Mucosa of descending colon (tissue), 3 donors: Measurements from ENCODE around the gene KRT27. TPM values are rescaled to one million over a fixed set of nuclear protein-coding genes. Genes with fewer than 3 reads are reported as not detected.
"Not testable (repeated sequence)": the region's sequence is repeated elsewhere in the genome, so short reads cannot be mapped to it uniquely, and the experiment has no call there.

Experiments used
- ATAC-seq: fragments of 200-7000 bp; cut with Tn5 transposase; one replicate; pipeline ENCODE4 v1.9.1; 2020; ENCODE audit warnings: mild to moderate bottlenecking, moderate library complexity
- DNase-seq, 3 donors: peaks; one replicate each; pipeline ENCODE4 v3.0.0-alpha.2; 2020
- H3K36me3 ChIP-seq: fragments of 200-600 bp; one replicate; pipeline ENCODE4 v1.8.0; 2021; ENCODE audit warnings: low read depth, mild to moderate bottlenecking
- H3K4me1 ChIP-seq: fragments of 200-600 bp; one replicate; pipeline ENCODE4 v1.8.0; 2021; ENCODE audit warnings: low read depth, mild to moderate bottlenecking
- H3K4me3 ChIP-seq: fragments of 200-600 bp; one replicate; pipeline ENCODE4 v1.8.0; 2021; ENCODE audit warnings: mild to moderate bottlenecking
- H3K9me3 ChIP-seq: fragments of 200-600 bp; one replicate; pipeline ENCODE4 v1.8.0; 2021; ENCODE audit warnings: mild to moderate bottlenecking
- intact Hi-C, 2 donors: fragments of 100-400 bp; cut with DNase I in 1 of 2; cut with micrococcal nuclease in 1 of 2; formaldehyde crosslinking; loops; one replicate each; pipeline versions ENCODE4 v1.11.0 to v1.11.1; 2022; cut with DNase I, micrococcal nuclease
- total RNA-seq, 3 donors: library from RNA; stranded (reverse); fragmentation: NEBNext Ultra II Directional in 2 of 3; extraction: Animal tissue kit (Norgen Biotek cat#: 25700) in 2 of 3; gene quantifications; one replicate each; pipeline versions ENCODE4 v1.2.1 to v1.2.4, GENCODE V29; 2021 to 2023
- TF ChIP-seq, protein P1 (sequence below): fragments of 200-600 bp; IDR thresholded peaks from one replicate; pipeline ENCODE4 v1.8.0; 2022; ENCODE audit warnings: antibody characterized with exemption, mild to moderate bottlenecking
- donor health status: DM: no; HTN: no; CAD: no; lungs with moderate emphysema.
- donor health status: DM: no; HTN: no; CAD: no.
- donor health status: DM: no; HTN: yes; CAD: no.

Gene KRT27
- total RNA-seq, 3 donors from 2014 or later, result not detected

DNA sequence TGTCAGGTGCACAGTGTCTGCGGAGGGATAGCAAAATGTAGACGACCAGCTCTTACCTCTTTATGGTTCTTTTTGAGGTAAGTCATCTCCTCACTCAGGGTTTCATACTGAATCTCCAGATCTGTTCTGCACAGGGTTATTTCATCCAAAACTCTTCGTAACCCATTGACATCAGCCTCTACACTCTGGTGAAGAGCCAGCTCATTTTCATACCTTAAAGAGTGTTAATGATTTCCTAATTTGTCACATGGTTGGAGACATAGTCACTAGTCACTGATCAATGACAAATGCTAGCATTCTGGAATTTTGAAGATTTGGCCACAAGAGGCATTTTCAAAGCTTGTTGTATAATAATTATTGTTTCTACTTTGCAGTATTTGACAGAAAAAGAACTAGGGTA is 28.5 kb downstream of the KRT27 start:
- TF ChIP-seq, protein P1, sequence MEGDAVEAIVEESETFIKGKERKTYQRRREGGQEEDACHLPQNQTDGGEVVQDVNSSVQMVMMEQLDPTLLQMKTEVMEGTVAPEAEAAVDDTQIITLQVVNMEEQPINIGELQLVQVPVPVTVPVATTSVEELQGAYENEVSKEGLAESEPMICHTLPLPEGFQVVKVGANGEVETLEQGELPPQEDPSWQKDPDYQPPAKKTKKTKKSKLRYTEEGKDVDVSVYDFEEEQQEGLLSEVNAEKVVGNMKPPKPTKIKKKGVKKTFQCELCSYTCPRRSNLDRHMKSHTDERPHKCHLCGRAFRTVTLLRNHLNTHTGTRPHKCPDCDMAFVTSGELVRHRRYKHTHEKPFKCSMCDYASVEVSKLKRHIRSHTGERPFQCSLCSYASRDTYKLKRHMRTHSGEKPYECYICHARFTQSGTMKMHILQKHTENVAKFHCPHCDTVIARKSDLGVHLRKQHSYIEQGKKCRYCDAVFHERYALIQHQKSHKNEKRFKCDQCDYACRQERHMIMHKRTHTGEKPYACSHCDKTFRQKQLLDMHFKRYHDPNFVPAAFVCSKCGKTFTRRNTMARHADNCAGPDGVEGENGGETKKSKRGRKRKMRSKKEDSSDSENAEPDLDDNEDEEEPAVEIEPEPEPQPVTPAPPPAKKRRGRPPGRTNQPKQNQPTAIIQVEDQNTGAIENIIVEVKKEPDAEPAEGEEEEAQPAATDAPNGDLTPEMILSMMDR, result no peak
- no peaks in the 10 kb centered on the region for H3K4me1 ChIP-seq
- ATAC-seq, result no peak
- H3K36me3 ChIP-seq, result no peaks in the 10 kb centered on the region
- no peak for DNase-seq
- H3K9me3 ChIP-seq, result no peaks in the 10 kb centered on the region
- intact Hi-C loops, result no loop called here
- H3K4me3 ChIP-seq, result no peak overlapping the region

DNA sequence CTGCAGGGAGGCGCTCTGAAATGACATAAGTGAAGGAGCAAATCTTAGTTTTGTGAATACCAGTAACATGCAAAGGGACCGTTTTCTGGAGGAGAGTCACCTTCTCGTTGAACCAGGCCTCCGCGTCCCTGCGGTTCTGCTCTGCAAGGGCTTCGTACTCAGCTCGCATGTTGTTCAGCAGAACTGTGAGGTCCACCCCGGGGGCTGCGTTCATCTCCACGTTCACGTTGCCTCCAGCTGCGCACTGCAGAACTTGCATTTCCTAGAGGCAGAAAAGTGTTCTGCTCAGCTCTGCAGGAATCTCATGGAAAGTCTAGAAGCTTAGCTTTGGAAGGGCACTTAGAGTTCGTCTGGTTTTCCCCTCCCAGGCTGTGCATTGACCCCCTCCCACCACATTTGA is 31.3 kb downstream of the KRT27 start:
- ATAC-seq, result no peak
- TF ChIP-seq, protein P1, result no peak
- H3K4me3 ChIP-seq, result no peak overlapping the region
- intact Hi-C loops, result no loop called here
- DNase-seq, result no peak
- no peaks in the 10 kb centered on the region for H3K9me3 ChIP-seq
- H3K4me1 ChIP-seq, result no peaks in the 10 kb centered on the region
- no peaks in the 10 kb centered on the region for H3K36me3 ChIP-seq

DNA sequence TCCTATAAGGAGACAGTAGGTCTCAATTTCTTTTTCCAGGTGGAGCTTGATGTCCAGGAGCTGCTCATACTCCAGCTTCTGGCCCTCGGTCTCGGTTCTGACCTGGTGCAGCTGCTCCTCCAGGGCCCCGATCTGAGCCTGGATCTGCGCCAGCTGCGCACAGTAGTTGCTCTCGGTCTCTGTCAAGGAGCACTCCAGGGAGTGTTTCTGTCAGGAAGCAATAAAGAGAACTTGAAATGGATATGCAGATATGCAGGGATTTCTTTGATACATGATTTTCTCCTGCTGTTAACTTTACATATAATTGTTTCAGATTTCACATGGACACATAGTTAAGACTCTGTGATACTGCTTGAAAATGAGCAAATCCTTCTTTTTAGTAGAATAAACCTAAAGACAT is 32.0 kb downstream of the KRT27 start:
- Histone ChIP-seq H3K9me3 (no peaks in the 10 kb centered on the region), H3K4me1 (no peaks in the 10 kb centered on the region), H3K36me3 (no peaks in the 10 kb centered on the region), H3K4me3 (no peak overlapping the region)
- TF ChIP-seq, protein P1, result no peak
- intact Hi-C loops, result no loop called here
- ATAC-seq, result no peak
- DNase-seq, result no peak

DNA sequence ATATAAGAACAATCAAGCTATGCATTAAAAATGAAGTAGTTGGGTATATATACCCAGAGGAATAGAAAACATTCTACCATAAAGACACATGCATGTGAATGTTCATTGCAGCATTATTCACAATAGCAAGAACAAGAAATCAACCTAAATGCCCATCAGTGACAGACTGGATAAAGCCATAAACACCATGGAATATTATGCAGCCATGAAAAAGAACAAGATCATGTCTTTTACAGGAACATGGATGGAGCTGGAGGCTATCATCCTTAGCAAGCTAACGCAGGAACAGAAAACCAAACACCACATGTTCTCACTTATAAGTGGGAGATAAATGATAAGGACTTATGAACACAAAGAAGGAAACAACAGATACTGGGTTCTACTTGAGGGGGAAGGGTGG is 33.7 kb downstream of the KRT27 start:
- H3K36me3 ChIP-seq, H3K4me1 ChIP-seq, DNase-seq, intact Hi-C loops, H3K4me3 ChIP-seq, H3K9me3 ChIP-seq, ATAC-seq: not testable (repeated sequence)

DNA sequence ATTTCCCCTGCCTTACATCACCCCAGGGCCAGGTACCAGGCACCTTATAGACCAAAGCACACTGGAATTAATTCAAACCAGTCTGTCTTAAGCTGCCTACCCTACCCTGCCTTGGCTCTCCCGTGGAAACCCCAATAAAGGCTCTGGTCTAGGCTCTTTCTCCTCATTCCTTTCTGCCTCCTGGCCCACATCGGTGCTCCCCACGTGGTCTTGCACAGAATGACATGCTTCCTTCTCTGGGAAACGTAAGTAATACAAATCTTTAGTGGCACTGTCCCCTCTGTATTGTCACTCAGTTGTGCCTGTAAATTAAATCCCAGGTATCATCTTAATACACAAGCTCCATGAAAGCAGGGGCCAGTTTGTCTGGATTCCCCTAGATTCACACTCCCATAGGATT is 43.8 kb downstream of the KRT27 start:
- peaks cover 5% of the 10 kb centered on the region for H3K9me3 ChIP-seq

DNA sequence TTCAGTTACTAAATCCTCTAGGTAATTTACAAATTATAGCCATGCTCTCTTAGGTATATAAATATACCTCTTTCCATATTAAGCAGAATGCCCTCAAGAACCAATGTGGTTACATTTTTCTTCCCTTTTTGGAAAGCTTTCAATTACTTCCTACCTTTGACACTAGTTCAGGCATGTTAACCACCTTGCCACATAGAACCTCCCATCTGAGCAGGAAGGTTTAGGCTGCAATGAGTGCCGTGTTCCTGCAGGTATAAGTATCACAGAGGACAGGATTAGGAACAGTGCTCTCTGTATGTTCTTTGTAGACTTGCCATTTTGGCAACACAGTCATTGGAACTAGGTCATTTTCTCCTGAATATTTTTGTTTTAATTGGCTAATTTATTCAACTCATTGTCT is 47.3 kb downstream of the KRT27 start:
- Histone ChIP-seq H3K9me3 (no peaks in the 10 kb centered on the region), H3K4me1 (no peaks in the 10 kb centered on the region), H3K4me3 (no peak overlapping the region), H3K36me3 (no peaks in the 10 kb centered on the region)
- DNase-seq (no peak), ATAC-seq (no peak)
- TF ChIP-seq, protein P1, result no peak
- intact Hi-C loops, result no loop called here

More for the DNA sequence above, 43.8 kb downstream of the KRT27 start:
- TF ChIP-seq, protein P1, result no peak
- Histone ChIP-seq H3K4me1 (no peaks in the 10 kb centered on the region), H3K36me3 (no peaks in the 10 kb centered on the region), H3K4me3 (no peak overlapping the region)
- DNase-seq (no peak), ATAC-seq (no peak)
- intact Hi-C loops, result no loop called here
